Natural killer cell (primary cell): ENCODE data around the gene STARD10. TPM values are rescaled to one million over a fixed set of nuclear protein-coding genes. Genes with fewer than 3 reads are reported as not detected.
"Not testable (repeated sequence)": the region's sequence is repeated elsewhere in the genome, so short reads cannot be mapped to it uniquely, and the experiment has no call there.

Experiments used
- ATAC-seq, 3 donors: fragments of 150-1000 bp in 2 of 3; fragments of 200-7000 bp in 1 of 3; cut with Tn5 transposase; 1 replicate in 1 of 3; 2 replicates in 2 of 3; pipeline ENCODE4 v1.10.0; 2021; ENCODE audit warnings: mild to moderate bottlenecking in 2 of 3, moderate library complexity in 2 of 3
- DNase-seq, 2 donors: peaks; one replicate each; pipeline versions ENCODE4 v3.0.0 to v3.0.0-alpha.2; 2013 to 2021; ENCODE audit warnings: mixed read lengths in 1 of 2
- H3K27ac ChIP-seq: one replicate; pipeline ENCODE4 v1.5.1; 2013; ENCODE audit warnings: mild to moderate bottlenecking, low read length
- H3K27me3 ChIP-seq: one replicate; pipeline ENCODE4 v1.6.1; 2013; ENCODE audit warnings: low read length; ENCODE audit not compliant: control insufficient read depth, insufficient read depth
- H3K36me3 ChIP-seq: one replicate; pipeline ENCODE4 v1.6.1; 2013; ENCODE audit warnings: low read length; ENCODE audit not compliant: control insufficient read depth, insufficient read depth
- H3K4me1 ChIP-seq: one replicate; pipeline ENCODE4 v1.6.1; 2013; ENCODE audit warnings: low read length; ENCODE audit not compliant: control insufficient read depth, insufficient read depth
- H3K4me3 ChIP-seq: one replicate; pipeline ENCODE4 v1.5.1; 2013; ENCODE audit warnings: low read length
- H3K9me3 ChIP-seq: one replicate; pipeline ENCODE4 v1.6.1; 2013; ENCODE audit warnings: low read length; ENCODE audit not compliant: control insufficient read depth, insufficient read depth
- H3K27ac Mint-ChIP-seq, 2 donors: one replicate each; pipeline ENCODE4 v1.8.0; 2022; ENCODE audit warnings: mild to moderate bottlenecking in 2 of 2, mixed read lengths in 2 of 2, moderate library complexity in 1 of 2
- H3K27me3 Mint-ChIP-seq, 2 donors: one replicate each; pipeline ENCODE4 v1.8.0; 2022; ENCODE audit warnings: low read depth in 2 of 2, mixed read lengths in 2 of 2
- H3K36me3 Mint-ChIP-seq: one replicate; pipeline ENCODE4 v1.8.0; 2022; ENCODE audit warnings: mixed read lengths
- H3K4me1 Mint-ChIP-seq, 2 donors: one replicate each; pipeline ENCODE4 v1.8.0; 2022; ENCODE audit warnings: mixed read lengths in 2 of 2
- H3K4me3 Mint-ChIP-seq: one replicate; pipeline ENCODE4 v1.8.0; 2022; ENCODE audit warnings: mild to moderate bottlenecking, moderate library complexity, mixed read lengths
- H3K9me3 Mint-ChIP-seq, 2 donors: one replicate each; pipeline ENCODE4 v1.8.0; 2022; ENCODE audit warnings: mixed read lengths in 2 of 2
- CTCF ChIP-seq: fragments of 200-600 bp; IDR thresholded peaks from one replicate; pipeline ENCODE4 v1.8.0; 2022; ENCODE audit warnings: antibody characterized with exemption
- WGBS: methylation state at CpG from one replicate; pipeline ENCODE4 v1.1.7; 2013; ENCODE audit warnings: missing lambda C conversion rate; ENCODE audit not compliant: insufficient coverage; 5-methylcytosine and 5-hydroxymethylcytosine counted together
- intact Hi-C: fragments of 100-400 bp; cut with micrococcal nuclease; formaldehyde crosslinking; loops from one replicate; pipeline ENCODE4 v1.14.2; 2022
- total RNA-seq, 4 donors: library from RNA; stranded (reverse); fragments of 120-200 nt in 1 of 4; gene quantifications; one replicate each; pipeline versions ENCODE4 v1.2.3 to v1.2.4, GENCODE V29; 2013 to 2022

The STARD10 gene
- total RNA-seq, 3 donors from 2014 or later (not counting 1 experiment from before 2014, with no cell fraction given), result 10.9 to 17.3 (median 11.7) TPM

- Mint-ChIP-seq H3K27me3 (no peaks in the 10 kb centered on the region), H3K4me3 (no peak overlapping the region)
- 88% methylated on average over 3 of the region's 3 CpGs for WGBS
Observed at GRCh38 chr11:72792437-72793021, 1.3 kb downstream of the STARD10 start.

DNA sequence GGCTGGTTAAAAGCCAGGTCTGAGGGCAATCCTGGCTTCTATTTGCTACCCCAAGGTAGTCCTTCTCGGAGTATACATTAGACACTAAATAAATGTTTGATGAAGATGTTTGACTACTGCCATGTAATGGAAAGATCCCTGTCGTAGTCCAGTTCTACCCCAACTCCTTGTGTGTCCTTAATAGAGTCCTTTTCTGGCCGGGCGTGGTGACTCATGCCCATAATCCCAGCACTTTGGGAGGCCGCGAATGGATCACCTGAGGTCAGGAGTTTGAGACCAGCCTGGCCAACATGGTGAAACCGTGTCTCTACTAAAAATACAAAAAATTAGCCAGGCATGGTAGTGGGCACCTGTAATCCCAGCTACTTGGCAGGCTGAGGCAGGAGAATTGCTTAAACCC, 2.6 kb downstream of the STARD10 start:
- not testable (repeated sequence) for H3K27ac Mint-ChIP-seq, H3K9me3 ChIP-seq, H3K36me3 Mint-ChIP-seq, ATAC-seq, H3K4me3 Mint-ChIP-seq, H3K9me3 Mint-ChIP-seq, H3K27me3 ChIP-seq, H3K36me3 ChIP-seq, H3K27ac ChIP-seq, H3K4me3 ChIP-seq, DNase-seq, H3K27me3 Mint-ChIP-seq
- intact Hi-C loops, result loop anchor here (5.0 kb wide), 1 partner anchor 39 kb away; the partner anchor contains the start of gene ARAP1
- 95% methylated on average over 7 of the region's 7 CpGs for WGBS
- peaks cover 23 to 24% of the 10 kb centered on the region in 2 donors for H3K4me1 Mint-ChIP-seq
- H3K4me1 ChIP-seq, result peaks cover 41% of the 10 kb centered on the region

More at GRCh38 chr11:72792437-72793021, 1.3 kb downstream of the STARD10 start:
- Histone ChIP-seq H3K4me3 (no peak overlapping the region), H3K27me3 (no peaks in the 10 kb centered on the region), H3K9me3 (no peaks in the 10 kb centered on the region), H3K36me3 (no peaks in the 10 kb centered on the region), H3K27ac (peak overlapping the region; percentile 97), H3K4me1 (peaks cover 30% of the 10 kb centered on the region)
- no peak for TF ChIP-seq CTCF
- no peak for ATAC-seq
- H3K4me1 Mint-ChIP-seq, result peaks cover 23 to 24% of the 10 kb centered on the region in 2 donors
- no peak for DNase-seq
- peak overlapping the region; percentile 99 for H3K27ac Mint-ChIP-seq
- H3K9me3 Mint-ChIP-seq, result no peaks in the 10 kb centered on the region
- H3K36me3 Mint-ChIP-seq, result no peaks in the 10 kb centered on the region
- intact Hi-C loops, result loop anchor here (1.0 to 5.0 kb wide), 3 partner anchors 21 to 67 kb away; partner anchors contain the start of gene ARAP1

GRCh38 chr11:72789493-72790131, 4.2 kb downstream of the STARD10 start:
- WGBS, result 91% methylated on average over 10 of the region's 10 CpGs
- no peaks in the 10 kb centered on the region for H3K27me3 ChIP-seq
- intact Hi-C loops, result loop anchor here (5.0 kb wide), 1 partner anchor 37 kb away; the partner anchor contains the start of gene ARAP1
- H3K9me3 ChIP-seq, result no peaks in the 10 kb centered on the region
- no peaks in the 10 kb centered on the region for H3K27me3 Mint-ChIP-seq
- no peaks in the 10 kb centered on the region for H3K36me3 ChIP-seq
- ATAC-seq (no peak), DNase-seq (no peak)
- peaks cover 20 to 21% of the 10 kb centered on the region in 2 donors for H3K4me1 Mint-ChIP-seq
- H3K4me3 ChIP-seq, result no peak overlapping the region
- no peak for TF ChIP-seq CTCF
- no peak overlapping the region for H3K27ac Mint-ChIP-seq
- no peaks in the 10 kb centered on the region for H3K36me3 Mint-ChIP-seq
- H3K4me3 Mint-ChIP-seq, result no peak overlapping the region
- H3K4me1 ChIP-seq, result peaks cover 40% of the 10 kb centered on the region
- H3K27ac ChIP-seq, result no peak overlapping the region
- no peaks in the 10 kb centered on the region for H3K9me3 Mint-ChIP-seq

DNA sequence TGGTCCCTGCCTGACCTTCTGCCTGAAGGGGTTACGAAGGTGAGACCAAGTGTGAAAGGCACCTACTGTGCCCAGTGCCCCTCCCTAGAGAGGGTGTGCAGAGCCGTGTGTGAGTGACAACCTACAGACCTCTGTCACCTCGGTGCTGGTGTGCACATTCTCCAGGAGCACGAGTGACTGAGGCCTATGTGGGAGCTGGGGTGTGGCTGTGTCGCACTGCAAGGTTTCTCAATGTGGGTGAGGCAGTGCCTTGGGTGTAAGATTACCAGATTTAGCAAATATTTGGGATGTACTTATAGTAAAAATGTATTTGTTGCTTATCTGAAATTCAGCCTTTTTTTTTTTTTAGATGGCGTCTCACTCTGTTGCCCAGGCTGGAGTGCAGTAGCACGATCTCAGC, 5.6 kb downstream of the STARD10 start:
- Mint-ChIP-seq H3K4me3 (no peak overlapping the region), H3K9me3 (no peaks in the 10 kb centered on the region), H3K36me3 (no peaks in the 10 kb centered on the region), H3K27me3 (no peaks in the 10 kb centered on the region), H3K27ac (peak overlapping the region in 1 of 2 donors; percentile 51), H3K4me1 (peaks cover 7 to 8% of the 10 kb centered on the region in 2 donors)
- no peak for DNase-seq
- TF ChIP-seq CTCF, result no peak
- no peaks in the 10 kb centered on the region for H3K9me3 ChIP-seq
- no peaks in the 10 kb centered on the region for H3K27me3 ChIP-seq
- H3K27ac ChIP-seq, result no peak overlapping the region
- 43% methylated on average over 5 of the region's 7 CpGs for WGBS
- intact Hi-C loops, result no loop called here
- H3K36me3 ChIP-seq, result no peaks in the 10 kb centered on the region
- peaks cover 30% of the 10 kb centered on the region for H3K4me1 ChIP-seq
- ATAC-seq, result peak in 1 of 3 donors; percentile 24
- H3K4me3 ChIP-seq, result no peak overlapping the region
